PC-9 (cell line): ENCODE measurements around the gene WWC2. TPM values are rescaled to one million over a fixed set of nuclear protein-coding genes. Genes with fewer than 3 reads are reported as not detected.

ENCODE experiments used
- BruUV-seq: library from RNA; stranded (reverse); fragments of 400-500 nt; replicated peaks from 2 replicates; lab custom pipeline; 2021; lab: Mats Ljungman, UMichigan
- CTCF ChIA-PET: fragments of 300-600 bp; sonication (Branson Sonifier 250); formaldehyde crosslinking; loops from one replicate; lab custom pipeline; 2022; ENCODE audit warnings: antibody characterized with exemption; lab: Charles Lee
- POLR2A ChIA-PET: fragments of 300-600 bp; sonication (Branson Sonifier 250); formaldehyde crosslinking; loops from one replicate; lab custom pipeline; 2022; ENCODE audit warnings: antibody characterized with exemption; ENCODE audit not compliant: unreplicated experiment; lab: Charles Lee
- DNase-seq, 2 experiments: peaks; one replicate each; pipeline versions ENCODE4 v3.0.0 to v3.0.0-alpha.2; 2015 to 2022; ENCODE audit warnings: mixed read lengths in 1 of 2
- H2AFZ ChIP-seq: fragments of 200-600 bp; sonication (generic); 2 replicates; pipeline ENCODE4 v1.8.1; 2017; ENCODE audit warnings: antibody characterized with exemption
- H3F3A ChIP-seq: fragments of 200-600 bp; sonication (generic); 2 replicates; pipeline ENCODE4 v1.8.1; 2017; ENCODE audit warnings: antibody characterized with exemption, mild to moderate bottlenecking, low read depth; ENCODE audit not compliant: insufficient read depth
- H3K27ac ChIP-seq: fragments of 200-600 bp; sonication (generic); 2 replicates; pipeline ENCODE4 v1.6.1; 2016; ENCODE audit warnings: mixed run types
- H3K27me3 ChIP-seq: fragments of 200-600 bp; sonication (generic); 2 replicates; pipeline ENCODE4 v1.6.1; 2016; ENCODE audit warnings: low read depth, mixed run types; ENCODE audit not compliant: insufficient read depth
- H3K36me3 ChIP-seq: fragments of 200-600 bp; sonication (generic); 2 replicates; pipeline ENCODE4 v1.6.1; 2016; ENCODE audit warnings: low read depth, mixed run types
- H3K4me1 ChIP-seq: fragments of 200-600 bp; sonication (generic); replicated peaks from 2 replicates; pipeline ENCODE4 v1.6.1; 2016; ENCODE audit warnings: mixed run types; ENCODE audit not compliant: insufficient read depth
- H3K4me2 ChIP-seq: fragments of 200-600 bp; sonication (generic); 2 replicates; pipeline ENCODE4 v1.6.1; 2017; ENCODE audit warnings: mixed run types
- H3K4me3 ChIP-seq: fragments of 200-600 bp; sonication (generic); 2 replicates; pipeline ENCODE4 v1.6.1; 2016; ENCODE audit warnings: mixed run types
- H3K79me2 ChIP-seq: fragments of 200-600 bp; sonication (generic); 2 replicates; pipeline ENCODE4 v1.6.1; 2017; ENCODE audit warnings: low read depth, mixed run types
- H3K9me2 ChIP-seq: fragments of 200-600 bp; sonication (generic); 2 replicates; pipeline ENCODE4 v1.8.1; 2017; ENCODE audit warnings: mild to moderate bottlenecking; ENCODE audit not compliant: insufficient read depth
- H3K9me3 ChIP-seq: fragments of 200-600 bp; sonication (generic); 2 replicates; pipeline ENCODE4 v1.8.1; 2016; ENCODE audit warnings: low read depth; ENCODE audit not compliant: insufficient read depth
- H4K20me1 ChIP-seq: fragments of 200-600 bp; sonication (generic); 2 replicates; pipeline ENCODE4 v1.8.1; 2017; ENCODE audit not compliant: insufficient read depth
- CTCF ChIP-seq: fragments of 200-600 bp; sonication (generic); conservative IDR thresholded peaks from 2 replicates; pipeline ENCODE4 v1.6.1; 2017; ENCODE audit warnings: mixed run types, antibody characterized with exemption, mild to moderate bottlenecking, moderate library complexity
- EZH2 ChIP-seq: fragments of 200-600 bp; sonication (generic); IDR thresholded peaks from 2 replicates; pipeline ENCODE4 v1.8.0; 2017; ENCODE audit warnings: antibody characterized with exemption, low read depth
- intact Hi-C: fragments of 100-400 bp; cut with micrococcal nuclease; formaldehyde crosslinking; loops from one replicate; pipeline ENCODE4 v1.10.0; 2022; ENCODE audit not compliant: unreplicated experiment
- total RNA-seq: library from RNA; stranded (reverse); gene quantifications from 2 replicates; pipeline ENCODE4 v1.2.3, GENCODE V29; 2021

WWC2 gene
- total RNA-seq, 1 experiment from 2014 or later: 42.3 TPM

DNA sequence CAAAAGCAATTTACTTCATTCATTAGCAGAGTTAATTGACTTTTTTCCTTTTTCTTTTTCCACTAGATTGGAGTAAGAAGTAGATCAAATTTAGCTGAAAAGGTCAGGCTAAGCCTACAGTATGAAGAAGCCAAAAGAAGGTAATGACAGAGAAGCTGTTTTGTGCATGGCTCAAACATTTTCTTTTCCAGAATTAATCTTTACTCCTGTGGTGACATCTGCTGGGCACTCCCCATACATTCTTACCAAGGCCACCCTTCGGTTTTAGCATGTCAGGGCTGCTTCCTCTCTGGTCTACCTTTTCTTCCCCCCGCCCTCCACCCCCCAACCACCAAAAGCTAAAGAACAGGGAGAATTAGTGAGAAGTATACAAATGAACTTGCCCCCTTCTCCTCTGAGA is 150.8 kb downstream of the WWC2 start:
- DNase-seq: peak in 1 of 2 experiments; percentile 31
- H3K4me1 ChIP-seq: no peaks in the 10 kb centered on the region
- no TSS peak for BruUV-seq
- H4K20me1 ChIP-seq: no peaks in the 10 kb centered on the region
- TF ChIP-seq EZH2 (no peak), CTCF (peak; percentile 62)
- H3K79me2 ChIP-seq: no peaks in the 10 kb centered on the region
- H3K36me3 ChIP-seq: no peaks in the 10 kb centered on the region
- no peak overlapping the region for H3K4me2 ChIP-seq
- no peaks in the 10 kb centered on the region for H3F3A ChIP-seq
- ChIA-PET POLR2A (no interaction called here), CTCF (interaction anchor here (0.5 to 2.5 kb wide), 6 partner anchors 9 to 443 kb away, joined by 3 to 11 read pairs (median 6); no protein-coding TSS in a partner anchor)
- no peaks in the 10 kb centered on the region for H3K9me2 ChIP-seq
- H3K27me3 ChIP-seq: no peaks in the 10 kb centered on the region
- no peak overlapping the region for H3K27ac ChIP-seq
- H3K4me3 ChIP-seq: no peak overlapping the region
- no peak overlapping the region for H2AFZ ChIP-seq
- intact Hi-C loops: loop anchor here (1.0 kb wide), 2 partner anchors 177 to 312 kb away; no protein-coding TSS in a partner anchor
- no peaks in the 10 kb centered on the region for H3K9me3 ChIP-seq

DNA sequence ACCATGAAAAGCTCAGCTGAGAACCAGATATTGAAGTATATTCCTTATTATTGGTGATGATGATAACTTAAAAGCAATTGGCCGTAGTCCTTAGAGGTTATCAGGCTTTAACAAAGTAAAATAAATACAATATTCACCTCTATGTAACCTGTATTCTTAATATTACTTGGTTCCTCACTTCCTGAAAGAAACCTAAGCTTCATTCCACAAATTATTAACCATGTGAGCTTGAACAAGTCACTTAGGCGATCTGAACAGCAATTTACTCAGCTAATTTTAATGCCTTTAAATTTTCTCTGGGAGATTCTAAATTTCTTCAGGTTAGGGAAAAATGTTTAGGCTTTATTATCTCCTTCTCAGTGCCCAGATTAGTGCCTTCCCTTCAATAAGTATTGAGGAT is 151.8 kb downstream of the WWC2 start:
- Histone ChIP-seq H4K20me1 (no peaks in the 10 kb centered on the region), H3K27ac (no peak overlapping the region), H3F3A (no peaks in the 10 kb centered on the region), H3K4me2 (no peak overlapping the region), H3K36me3 (no peaks in the 10 kb centered on the region), H3K9me2 (no peaks in the 10 kb centered on the region), H3K9me3 (no peaks in the 10 kb centered on the region), H3K4me1 (no peaks in the 10 kb centered on the region), H3K27me3 (no peaks in the 10 kb centered on the region), H3K4me3 (no peak overlapping the region), H3K79me2 (no peaks in the 10 kb centered on the region), H2AFZ (no peak overlapping the region)
- no peak for TF ChIP-seq CTCF
- intact Hi-C loops: loop anchor here (1.0 kb wide), 2 partner anchors 178 to 313 kb away; no protein-coding TSS in a partner anchor
- ChIA-PET POLR2A (no interaction called here), CTCF (interaction anchor here (0.6 to 2.5 kb wide), 4 partner anchors 97 to 187 kb away, joined by 4 to 14 read pairs (median 8); no protein-coding TSS in a partner anchor)
- no TSS peak for BruUV-seq
- no peak for DNase-seq

GRCh38 chr4:183252959-183253358 is 153.9 kb downstream of the WWC2 start:
- no peaks in the 10 kb centered on the region for H3K4me1 ChIP-seq
- POLR2A ChIA-PET: interaction anchor here (0.6 kb wide), 1 partner anchor 53 kb away, joined by 3 read pairs; no protein-coding TSS in a partner anchor
- DNase-seq: no peak
- H3K9me2 ChIP-seq: no peaks in the 10 kb centered on the region
- H2AFZ ChIP-seq: no peak overlapping the region
- H3F3A ChIP-seq: no peaks in the 10 kb centered on the region
- H3K36me3 ChIP-seq: no peaks in the 10 kb centered on the region
- intact Hi-C loops: no loop called here
- no TSS peak for BruUV-seq
- no peak overlapping the region for H3K4me2 ChIP-seq
- no peaks in the 10 kb centered on the region for H3K27me3 ChIP-seq
- TF ChIP-seq CTCF (no peak), EZH2 (no peak)
- no peaks in the 10 kb centered on the region for H3K9me3 ChIP-seq
- no peak overlapping the region for H3K4me3 ChIP-seq
- CTCF ChIA-PET: no interaction called here
- H4K20me1 ChIP-seq: no peaks in the 10 kb centered on the region
- no peaks in the 10 kb centered on the region for H3K79me2 ChIP-seq
- H3K27ac ChIP-seq: no peak overlapping the region
